WERI-Rb-1 (cell line): ENCODE measurements around the gene ZNF776.

Source experiments
- DNase-seq: peaks from one replicate; pipeline ENCODE4 v3.0.0-alpha.2; 2020
- H3K27ac ChIP-seq: fragments of 250-450 bp; sonication (Bioruptor Pico); 2 replicates; pipeline ENCODE4 v1.5.1; 2020; ENCODE audit warnings: mild to moderate bottlenecking, moderate library complexity
- H3K27me3 ChIP-seq: fragments of 250-450 bp; sonication (Bioruptor Pico); 2 replicates; pipeline ENCODE4 v1.5.1; 2021; ENCODE audit warnings: mild to moderate bottlenecking, low read depth, moderate library complexity; ENCODE audit not compliant: insufficient read depth, severe bottlenecking
- H3K36me3 ChIP-seq: fragments of 250-450 bp; sonication (Bioruptor Pico); 2 replicates; pipeline ENCODE4 v1.5.1; 2020; ENCODE audit warnings: mild to moderate bottlenecking, moderate library complexity
- H3K4me3 ChIP-seq: 2 replicates; pipeline ENCODE4 v1.5.1; 2011; ENCODE audit warnings: low read depth, mild to moderate bottlenecking, control low read depth, low read length
- H3K9me3 ChIP-seq: fragments of 250-450 bp; sonication (Bioruptor Pico); 2 replicates; pipeline ENCODE4 v1.5.1; 2021; ENCODE audit warnings: mild to moderate bottlenecking, moderate library complexity; ENCODE audit not compliant: severe bottlenecking
- CTCF ChIP-seq: IDR thresholded peaks from 2 replicates; pipeline ENCODE4 v1.5.1; 2011; ENCODE audit warnings: low read depth, mild to moderate bottlenecking, control low read depth, inconsistent platforms, low read length

Gene ZNF776

GRCh38 chr19:57800696-57801095 is 54.1 kb downstream of the ZNF776 start:
- no peak overlapping the region for H3K27ac ChIP-seq
- no peak for TF ChIP-seq CTCF
- H3K27me3 ChIP-seq = no peaks in the 10 kb centered on the region
- no peak overlapping the region for H3K4me3 ChIP-seq
- H3K9me3 ChIP-seq = no peaks in the 10 kb centered on the region
- peak; percentile 39 for DNase-seq
- peaks cover 4% of the 10 kb centered on the region for H3K36me3 ChIP-seq

- TF ChIP-seq CTCF = no peak
- H3K27me3 ChIP-seq = no peaks in the 10 kb centered on the region
- no peaks in the 10 kb centered on the region for H3K9me3 ChIP-seq
- DNase-seq = no peak
- no peak overlapping the region for H3K27ac ChIP-seq
- H3K36me3 ChIP-seq = peaks cover 5% of the 10 kb centered on the region
- H3K4me3 ChIP-seq = no peak overlapping the region
Observed at GRCh38 chr19:57802269-57802668, 55.7 kb downstream of the ZNF776 start.

- Histone ChIP-seq H3K27me3 (no peaks in the 10 kb centered on the region), H3K27ac (no peak overlapping the region), H3K4me3 (no peak overlapping the region), H3K9me3 (no peaks in the 10 kb centered on the region), H3K36me3 (peaks cover 13% of the 10 kb centered on the region)
- DNase-seq = no peak
- no peak for TF ChIP-seq CTCF
Observed at GRCh38 chr19:57803265-57803593, 56.6 kb downstream of the ZNF776 start.

- no peak overlapping the region for H3K4me3 ChIP-seq
- no peak overlapping the region for H3K27ac ChIP-seq
- H3K36me3 ChIP-seq = peaks cover 17% of the 10 kb centered on the region
- no peak for DNase-seq
- H3K9me3 ChIP-seq = no peaks in the 10 kb centered on the region
- no peaks in the 10 kb centered on the region for H3K27me3 ChIP-seq
- no peak for TF ChIP-seq CTCF
Observed at GRCh38 chr19:57803594-57804325, 57.1 kb downstream of the ZNF776 start.

- no peak for DNase-seq
- no peaks in the 10 kb centered on the region for H3K27me3 ChIP-seq
- no peak overlapping the region for H3K4me3 ChIP-seq
- no peak overlapping the region for H3K27ac ChIP-seq
- H3K36me3 ChIP-seq = peaks cover 36% of the 10 kb centered on the region
- H3K9me3 ChIP-seq = no peaks in the 10 kb centered on the region
- TF ChIP-seq CTCF = no peak
Observed at GRCh38 chr19:57807541-57807940, 60.9 kb downstream of the ZNF776 start.
